HG02943 (cell line): ENCODE data around the gene ZC3H11A.

Source experiments
- ATAC-seq: cut with Tn5 transposase; IDR thresholded peaks from one replicate; pipeline ENCODE4 v1.9.1; 2021; ENCODE audit warnings: mild to moderate bottlenecking, low read depth, moderate library complexity; ENCODE audit not compliant: unreplicated experiment

The ZC3H11A gene

DNA sequence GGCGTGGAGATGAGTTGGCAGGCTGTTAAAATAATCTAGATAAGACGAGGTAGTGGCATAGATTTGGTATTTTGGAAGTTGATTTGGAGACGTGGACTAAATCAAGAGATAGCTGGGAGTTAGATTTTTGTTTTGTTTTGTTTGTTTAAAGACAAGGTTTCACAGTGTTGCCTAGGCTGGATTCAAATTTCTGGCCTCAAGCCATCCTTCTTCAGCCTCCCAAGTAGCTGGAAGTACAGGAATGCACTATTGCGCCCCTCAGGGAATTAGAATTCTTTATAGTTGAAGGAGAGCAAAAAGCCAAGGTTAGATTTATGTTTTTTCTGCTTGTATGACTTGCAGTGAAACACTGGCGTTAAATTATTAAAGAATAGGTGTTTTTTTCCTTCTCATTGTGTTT lies 43.7 kb downstream of the ZC3H11A start:
- ATAC-seq = no peak

DNA sequence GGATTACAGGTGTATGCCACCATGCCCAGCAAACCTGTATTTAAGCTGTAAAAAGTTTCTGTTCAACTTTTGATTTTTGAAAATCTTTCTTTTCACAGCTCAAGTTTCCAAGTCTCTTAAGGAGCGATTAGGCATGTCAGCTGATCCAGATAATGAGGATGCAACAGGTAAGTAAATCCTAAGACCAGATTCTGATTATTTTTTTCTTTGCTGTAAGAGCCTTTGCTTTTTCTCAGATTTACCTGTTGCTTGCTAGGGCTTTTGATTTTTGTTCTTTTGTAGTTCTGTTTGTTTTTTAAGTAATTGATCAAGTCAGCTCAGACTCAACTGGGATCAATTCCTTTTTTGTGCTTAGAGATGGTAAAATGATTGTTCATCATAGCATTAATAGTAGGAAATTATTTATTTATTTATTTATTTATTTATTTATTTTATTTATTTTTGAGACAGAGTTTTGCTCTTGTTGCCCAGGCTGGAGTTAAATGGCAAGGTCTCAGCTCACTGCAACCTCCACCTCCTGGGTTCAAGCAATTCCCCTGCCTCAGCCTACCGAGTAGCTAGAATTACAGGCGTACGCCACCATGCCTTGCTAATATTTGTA lies 44.9 kb downstream of the ZC3H11A start:
- ATAC-seq = no peak

DNA sequence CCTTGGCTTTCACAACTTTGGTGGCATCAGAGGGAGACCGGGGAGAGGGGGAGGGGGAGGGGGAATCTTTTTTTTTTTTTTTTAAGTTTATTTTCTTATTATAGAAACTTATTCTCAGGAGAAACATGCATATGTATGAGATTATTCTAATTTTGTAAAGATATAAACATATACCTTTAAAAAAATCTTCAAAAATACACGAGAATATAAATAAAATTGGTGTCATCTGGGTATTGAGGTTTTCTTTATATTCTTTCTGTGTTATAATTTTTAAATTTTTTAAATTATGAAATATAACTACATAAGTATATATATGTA lies 47.1 kb downstream of the ZC3H11A start:
- no peak for ATAC-seq

DNA sequence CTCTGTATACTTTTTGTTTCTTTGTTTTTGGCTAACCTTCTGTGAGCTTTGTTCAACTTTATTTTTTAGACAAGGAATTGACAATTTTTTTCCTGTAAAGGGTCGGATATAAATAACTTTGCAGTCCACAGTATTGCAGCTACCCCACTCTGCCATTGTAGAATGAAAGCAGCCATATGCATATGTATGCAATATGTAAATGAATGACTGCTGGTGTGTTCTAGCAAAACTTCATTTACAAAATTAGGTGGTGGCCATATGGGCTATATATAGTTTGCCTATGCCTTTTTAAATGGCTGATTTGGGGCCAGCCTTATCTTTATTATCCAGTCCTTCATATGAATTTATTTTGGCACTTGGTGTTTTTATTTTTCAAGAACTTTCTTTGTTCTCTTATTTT lies 48.0 kb downstream of the ZC3H11A start:
- no peak for ATAC-seq
